C4-2B (cell line): ENCODE measurements around the gene GAP43.

ENCODE experiments used
- ZFX ChIP-seq: fragments of 450-650 bp; IDR thresholded peaks from 2 replicates; pipeline ENCODE4 v1.6.1; 2017
- TF ChIP-seq, protein P1 (sequence below): fragments of 450-650 bp; conservative IDR thresholded peaks from 2 replicates; pipeline ENCODE4 v1.5.1; 2017; ENCODE audit warnings: mild to moderate bottlenecking

DNA sequence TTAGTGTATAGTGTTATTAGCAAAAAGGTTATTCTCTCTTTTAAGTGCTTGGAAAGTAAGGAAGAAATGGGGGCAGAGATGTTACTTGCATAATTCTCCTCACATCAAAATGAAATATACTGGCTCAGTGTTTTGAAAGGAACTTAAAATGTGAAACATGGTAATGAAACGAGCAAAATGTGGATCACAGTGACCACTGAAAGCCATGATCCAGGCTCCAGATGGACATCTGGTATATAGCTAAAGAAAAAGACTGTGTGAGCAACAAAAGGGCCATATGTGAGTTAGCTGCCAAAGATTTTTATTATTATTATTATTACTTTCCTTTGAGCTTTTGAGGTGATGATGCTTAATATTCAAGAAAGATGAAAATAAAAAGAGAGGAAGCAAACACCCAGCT, 89.6 kb downstream of the GAP43 start:
- TF ChIP-seq, protein P1, sequence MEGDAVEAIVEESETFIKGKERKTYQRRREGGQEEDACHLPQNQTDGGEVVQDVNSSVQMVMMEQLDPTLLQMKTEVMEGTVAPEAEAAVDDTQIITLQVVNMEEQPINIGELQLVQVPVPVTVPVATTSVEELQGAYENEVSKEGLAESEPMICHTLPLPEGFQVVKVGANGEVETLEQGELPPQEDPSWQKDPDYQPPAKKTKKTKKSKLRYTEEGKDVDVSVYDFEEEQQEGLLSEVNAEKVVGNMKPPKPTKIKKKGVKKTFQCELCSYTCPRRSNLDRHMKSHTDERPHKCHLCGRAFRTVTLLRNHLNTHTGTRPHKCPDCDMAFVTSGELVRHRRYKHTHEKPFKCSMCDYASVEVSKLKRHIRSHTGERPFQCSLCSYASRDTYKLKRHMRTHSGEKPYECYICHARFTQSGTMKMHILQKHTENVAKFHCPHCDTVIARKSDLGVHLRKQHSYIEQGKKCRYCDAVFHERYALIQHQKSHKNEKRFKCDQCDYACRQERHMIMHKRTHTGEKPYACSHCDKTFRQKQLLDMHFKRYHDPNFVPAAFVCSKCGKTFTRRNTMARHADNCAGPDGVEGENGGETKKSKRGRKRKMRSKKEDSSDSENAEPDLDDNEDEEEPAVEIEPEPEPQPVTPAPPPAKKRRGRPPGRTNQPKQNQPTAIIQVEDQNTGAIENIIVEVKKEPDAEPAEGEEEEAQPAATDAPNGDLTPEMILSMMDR = no peak
- no peak for TF ChIP-seq ZFX
